HG02884 (cell line): ENCODE results near the gene PCDHB11.
"Not testable (repeated sequence)": the region's sequence is repeated elsewhere in the genome, so short reads cannot be mapped to it uniquely, and the experiment has no call there.

Experiments used
- ATAC-seq: cut with Tn5 transposase; IDR thresholded peaks from one replicate; pipeline ENCODE4 v1.9.1; 2021; ENCODE audit warnings: mild to moderate bottlenecking, moderate library complexity; ENCODE audit not compliant: unreplicated experiment

The PCDHB11 gene

GRCh38 chr5:141199359-141200235, at the start of gene PCDHB11:
Gene PCDHB11 (plus strand): TSS chr5:141199627. CDS start chr5:141199775, 148 bp downstream.
- no peak for ATAC-seq

- no peak for ATAC-seq
Measured at GRCh38 chr5:141149812-141150211, 49.6 kb upstream of the PCDHB11 start, which contains the start of gene PCDHB6. Gene PCDHB6 (plus strand): TSS chr5:141150057. CDS start chr5:141150258, 201 bp downstream.

GRCh38 chr5:141150224-141150992, 49.0 kb upstream of the PCDHB11 start:
- ATAC-seq: no peak

GRCh38 chr5:141150993-141151325, 48.5 kb upstream of the PCDHB11 start:
- ATAC-seq: no peak

GRCh38 chr5:141151632-141152031, 47.8 kb upstream of the PCDHB11 start:
- ATAC-seq: not testable (repeated sequence)

- ATAC-seq: not testable (repeated sequence)
Measured at GRCh38 chr5:141152096-141152495, 47.3 kb upstream of the PCDHB11 start.

- no peak for ATAC-seq
Measured at GRCh38 chr5:141155540-141156374, 43.7 kb upstream of the PCDHB11 start.

- not testable (repeated sequence) for ATAC-seq
Measured at GRCh38 chr5:141157356-141157755, 42.1 kb upstream of the PCDHB11 start.

- not testable (repeated sequence) for ATAC-seq
Measured at GRCh38 chr5:141157901-141158300, 41.5 kb upstream of the PCDHB11 start.

GRCh38 chr5:141172381-141173204, 26.8 kb upstream of the PCDHB11 start, which contains the start of gene PCDHB7:
Gene PCDHB7 (plus strand): TSS chr5:141172644. CDS start chr5:141172836, 192 bp downstream.
- no peak for ATAC-seq

- not testable (repeated sequence) for ATAC-seq
Measured at GRCh38 chr5:141174291-141175104, 24.9 kb upstream of the PCDHB11 start.

GRCh38 chr5:141175933-141176332, 23.5 kb upstream of the PCDHB11 start:
- no peak for ATAC-seq

- not testable (repeated sequence) for ATAC-seq
Measured at GRCh38 chr5:141177577-141178191, 21.7 kb upstream of the PCDHB11 start, which contains the start of gene PCDHB8. Gene PCDHB8 (plus strand): TSS chr5:141177790. CDS start chr5:141178035, 245 bp downstream.

- not testable (repeated sequence) for ATAC-seq
Measured at GRCh38 chr5:141179371-141179770, 20.1 kb upstream of the PCDHB11 start.

GRCh38 chr5:141179876-141180275, 19.6 kb upstream of the PCDHB11 start:
- ATAC-seq: not testable (repeated sequence)

GRCh38 chr5:141180313-141180712, 19.1 kb upstream of the PCDHB11 start:
- ATAC-seq: no peak

- ATAC-seq: no peak
Measured at GRCh38 chr5:141182248-141182647, 17.2 kb upstream of the PCDHB11 start, which contains the start of gene PCDHB16. Gene PCDHB16 (plus strand): TSS chr5:141182387. CDS start chr5:141182560, 173 bp downstream.
